HG02870 (cell line): ENCODE results near the gene ELOVL7.
"Not testable (repeated sequence)": the region's sequence is repeated elsewhere in the genome, so short reads cannot be mapped to it uniquely, and the experiment has no call there.

Experiments
- ATAC-seq: cut with Tn5 transposase; IDR thresholded peaks from one replicate; pipeline ENCODE4 v1.9.1; 2021; ENCODE audit warnings: mild to moderate bottlenecking, moderate library complexity; ENCODE audit not compliant: unreplicated experiment

ELOVL7 gene

GRCh38 chr5:60718166-60718892 lies 125.7 kb downstream of the ELOVL7 start:
- no peak for ATAC-seq

GRCh38 chr5:60715201-60715928 lies 128.7 kb downstream of the ELOVL7 start:
- ATAC-seq, result not testable (repeated sequence)

- no peak for ATAC-seq
Measured at GRCh38 chr5:60712950-60713349, 131.1 kb downstream of the ELOVL7 start.

GRCh38 chr5:60711892-60712291 lies 132.2 kb downstream of the ELOVL7 start:
- not testable (repeated sequence) for ATAC-seq

GRCh38 chr5:60710362-60710761 lies 133.7 kb downstream of the ELOVL7 start:
- no peak for ATAC-seq

GRCh38 chr5:60705144-60705543 lies 138.9 kb downstream of the ELOVL7 start:
- no peak for ATAC-seq

GRCh38 chr5:60703944-60704343 lies 140.1 kb downstream of the ELOVL7 start:
- no peak for ATAC-seq
